Activated T-cell treated with anti-CD3 and anti-CD28 coated beads for 4 hours (primary cell): ENCODE data around the gene LUZP1.

ENCODE experiments used
- DNase-seq: peaks from one replicate; pipeline ENCODE4 v3.0.0-alpha.2; 2020

The LUZP1 gene

DNA sequence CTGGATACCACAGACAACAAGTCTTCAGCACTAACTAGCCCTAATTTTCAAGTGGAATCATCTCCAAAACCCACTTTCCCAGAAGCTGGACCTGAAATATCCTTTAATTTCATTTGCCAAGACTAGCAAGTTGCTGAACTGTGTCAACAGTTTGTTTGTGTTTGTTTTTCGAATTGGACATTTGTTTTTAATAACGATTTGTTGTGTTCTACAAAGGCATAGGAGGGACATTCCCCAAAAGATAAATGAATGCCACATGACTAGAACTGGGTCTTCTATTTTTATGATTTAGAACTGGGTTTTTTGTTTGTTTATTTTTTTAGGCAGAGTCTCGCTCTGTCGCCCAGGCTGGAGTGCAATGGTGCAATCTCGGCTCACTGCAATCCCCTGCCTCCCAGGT is 17.9 kb downstream of the LUZP1 start:
- DNase-seq = no peak

DNA sequence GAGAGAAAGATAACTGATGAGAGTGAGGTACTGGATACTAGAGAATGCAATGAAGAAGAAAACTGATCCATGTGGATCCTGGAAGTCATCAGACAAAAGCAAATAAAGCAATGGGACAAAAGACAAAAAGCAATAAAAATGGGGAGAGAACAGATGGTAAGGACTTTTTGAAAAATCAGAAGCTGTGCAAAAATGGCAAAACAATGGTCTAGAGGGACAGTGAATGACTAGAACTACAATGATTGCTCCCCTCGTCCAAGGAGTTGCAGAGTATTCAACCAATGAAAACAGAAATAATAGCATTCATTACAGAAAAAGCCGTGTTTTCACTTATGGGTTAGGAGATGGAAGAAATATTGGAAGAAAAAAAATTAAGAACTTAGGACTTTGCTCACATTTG is 18.5 kb downstream of the LUZP1 start:
- no peak for DNase-seq

DNA sequence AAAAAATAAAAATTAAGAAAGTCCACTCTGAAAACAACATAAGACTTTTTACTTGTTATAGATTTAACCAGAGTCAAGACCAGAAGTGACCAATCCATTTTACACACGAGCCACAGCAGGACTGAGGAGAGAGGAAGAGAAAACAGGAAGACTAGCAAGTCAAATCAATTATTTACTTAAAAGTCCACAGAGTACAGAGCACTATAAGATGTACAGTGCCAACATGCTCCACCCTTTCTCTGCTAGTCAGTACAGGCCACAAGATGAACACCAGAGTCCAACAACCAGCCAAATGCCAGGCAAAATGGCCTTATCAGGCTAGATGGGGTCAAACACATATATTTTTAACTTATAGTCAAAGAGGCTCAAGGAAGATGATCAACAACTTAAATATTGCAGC is 19.5 kb downstream of the LUZP1 start:
- no peak for DNase-seq

DNA sequence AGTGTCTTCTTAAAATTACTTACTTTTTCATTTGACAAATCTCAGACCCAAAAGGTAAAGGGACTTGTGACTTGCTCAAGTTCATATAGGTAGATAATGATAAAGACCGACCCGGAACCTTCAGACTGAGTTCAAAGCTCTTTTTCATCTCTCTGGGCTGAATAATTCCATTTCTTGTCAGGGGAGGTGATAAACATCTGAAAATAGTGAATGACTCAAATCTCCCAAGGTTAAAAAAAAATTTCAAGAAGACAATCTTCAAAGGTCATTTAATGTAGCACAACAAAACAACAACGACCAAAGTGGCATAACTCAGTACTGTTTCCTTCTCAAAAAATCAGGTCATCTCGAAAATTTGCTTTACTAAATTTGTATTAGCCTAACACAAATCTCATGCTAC is 20.6 kb downstream of the LUZP1 start:
- no peak for DNase-seq

DNA sequence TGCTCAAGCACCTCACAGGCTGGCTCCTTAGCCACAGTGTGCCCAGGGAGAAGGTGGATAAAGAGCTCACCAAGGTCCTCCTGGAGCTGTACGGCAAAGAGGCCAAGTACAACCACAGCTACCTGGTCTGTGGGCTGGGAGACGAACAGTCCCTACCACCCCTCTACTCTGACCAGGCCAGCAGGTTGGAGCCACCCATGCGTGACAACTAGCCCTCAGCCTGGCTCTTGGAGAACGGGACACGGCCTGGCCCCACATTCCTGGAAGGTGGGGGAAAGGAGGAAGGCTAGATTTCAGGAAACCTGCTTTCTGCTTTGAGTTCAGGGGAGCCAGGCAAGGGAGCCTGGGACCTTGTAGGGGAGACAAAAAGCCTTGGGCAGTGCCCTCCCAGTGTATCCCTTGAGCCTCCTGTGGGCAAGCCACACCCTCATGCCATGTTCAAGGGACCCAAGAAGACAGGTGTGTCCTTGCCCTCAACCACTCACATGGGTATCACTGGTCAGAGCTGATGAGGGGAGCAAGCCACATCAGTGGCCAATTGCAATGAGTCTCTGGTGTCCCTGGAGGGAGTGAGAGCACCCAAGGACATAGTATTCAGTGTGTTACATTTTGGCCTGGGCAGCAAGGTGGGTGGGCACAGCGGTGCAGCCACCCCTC is 27.6 kb downstream of the LUZP1 start:
- DNase-seq = no peak

DNA sequence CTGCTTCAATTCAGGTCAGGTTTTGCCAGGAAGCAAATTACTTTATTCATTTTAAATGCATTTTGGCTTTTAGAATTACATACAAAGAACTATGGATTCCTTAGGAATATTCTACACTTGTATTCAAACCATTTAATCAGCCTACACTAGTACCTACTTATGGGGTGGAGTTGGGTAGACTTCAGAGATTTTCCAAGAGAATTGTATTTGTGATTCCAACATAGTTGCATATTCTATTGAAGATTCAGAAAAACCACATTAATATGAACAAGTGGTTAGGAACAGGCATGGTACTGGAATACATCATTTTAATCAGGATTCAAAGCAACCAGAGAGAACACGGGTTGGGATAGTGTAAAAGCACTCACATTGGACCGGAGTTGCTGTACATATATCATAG is 33.4 kb downstream of the LUZP1 start:
- DNase-seq = no peak

DNA sequence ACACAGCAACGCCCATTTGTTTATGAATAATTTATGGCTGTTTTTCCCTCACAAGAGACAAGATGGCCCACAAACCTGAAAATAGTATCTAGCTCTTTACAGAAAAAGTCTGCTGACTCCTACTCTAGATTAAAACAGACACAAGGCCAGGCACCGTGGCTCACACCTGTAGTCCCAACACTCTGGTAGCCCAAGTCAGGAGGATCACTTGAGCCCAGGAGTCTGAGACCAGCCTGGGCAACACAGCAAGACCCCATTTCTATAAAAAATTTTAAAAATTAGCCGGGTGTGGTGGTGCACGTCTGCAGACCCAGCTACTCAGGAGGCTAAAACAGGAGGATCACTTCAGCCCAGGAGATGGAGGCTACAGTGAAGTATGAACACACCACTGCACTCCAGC is 34.6 kb downstream of the LUZP1 start:
- no peak for DNase-seq

DNA sequence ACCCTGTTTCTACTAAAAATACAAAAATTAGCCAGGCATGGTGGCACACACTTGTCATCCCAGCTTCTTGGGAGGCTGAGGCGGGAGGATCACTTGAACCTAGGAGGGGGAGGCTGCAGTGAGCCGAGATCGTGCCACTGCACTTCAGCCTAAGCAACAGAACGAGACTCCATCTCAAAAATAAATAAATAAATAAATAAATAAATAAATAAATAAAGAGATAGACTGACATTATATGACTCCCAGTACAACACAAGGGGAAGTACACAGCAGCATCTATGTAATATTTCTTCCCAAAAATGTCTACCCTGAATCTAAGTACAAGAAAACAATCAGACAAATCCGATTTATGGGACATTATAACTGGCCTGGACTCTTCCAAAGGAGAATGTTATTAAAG is 35.1 kb downstream of the LUZP1 start:
- no peak for DNase-seq

DNA sequence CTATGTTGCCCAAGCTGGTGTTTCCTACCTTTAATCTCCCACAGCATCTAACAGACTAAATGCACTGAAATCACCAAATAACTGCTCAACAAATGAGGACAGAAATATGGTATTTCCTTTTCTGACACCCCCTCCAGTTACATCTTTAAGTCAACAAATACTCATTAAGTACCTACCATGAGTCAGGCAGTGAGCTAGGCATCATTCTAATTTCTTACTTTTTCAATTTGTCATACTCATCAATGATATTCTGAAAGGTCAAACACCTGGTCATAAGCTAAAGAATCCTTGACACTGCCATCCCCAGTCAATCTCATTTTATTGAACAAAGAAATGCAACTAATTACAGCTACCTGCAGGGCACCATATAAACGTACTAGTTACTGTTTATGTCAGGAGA is 36.6 kb downstream of the LUZP1 start:
- DNase-seq = no peak

DNA sequence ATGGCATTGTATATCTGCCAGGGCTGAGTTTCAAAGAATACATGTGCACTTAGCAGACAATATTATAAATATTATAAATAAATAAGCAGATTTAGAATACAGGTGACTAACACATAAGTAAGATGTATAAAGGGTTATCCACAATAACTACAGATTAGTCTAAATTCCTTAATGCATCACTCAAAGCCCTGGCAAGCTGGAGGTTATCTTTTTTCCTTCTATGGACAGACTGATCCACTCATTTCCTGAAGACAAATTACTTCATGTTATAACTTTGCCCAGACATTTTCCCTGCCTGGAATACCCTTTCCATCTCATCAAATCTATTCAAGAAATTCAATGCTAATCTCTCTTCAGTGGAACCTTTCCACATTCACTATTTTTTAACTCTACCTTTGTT is 38.8 kb downstream of the LUZP1 start:
- no peak for DNase-seq

DNA sequence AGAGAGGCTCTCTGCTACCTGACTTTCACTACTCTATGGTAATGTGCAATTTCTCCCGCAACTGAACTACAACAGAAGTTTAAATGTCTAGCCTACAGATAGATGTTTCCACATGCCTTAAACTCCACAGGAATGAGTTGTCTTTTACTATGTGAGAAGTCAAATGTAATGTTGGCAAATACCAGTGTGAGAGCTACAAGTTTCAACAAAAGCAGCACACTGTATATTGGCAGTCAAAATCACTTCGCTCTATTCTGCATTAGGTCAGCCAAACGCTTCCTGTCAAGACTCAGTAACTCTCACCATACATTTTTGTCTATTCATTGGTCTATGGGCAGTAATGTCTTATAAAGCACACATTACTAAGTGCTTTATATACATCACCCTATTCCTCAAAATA is 41.9 kb downstream of the LUZP1 start:
- DNase-seq = no peak

DNA sequence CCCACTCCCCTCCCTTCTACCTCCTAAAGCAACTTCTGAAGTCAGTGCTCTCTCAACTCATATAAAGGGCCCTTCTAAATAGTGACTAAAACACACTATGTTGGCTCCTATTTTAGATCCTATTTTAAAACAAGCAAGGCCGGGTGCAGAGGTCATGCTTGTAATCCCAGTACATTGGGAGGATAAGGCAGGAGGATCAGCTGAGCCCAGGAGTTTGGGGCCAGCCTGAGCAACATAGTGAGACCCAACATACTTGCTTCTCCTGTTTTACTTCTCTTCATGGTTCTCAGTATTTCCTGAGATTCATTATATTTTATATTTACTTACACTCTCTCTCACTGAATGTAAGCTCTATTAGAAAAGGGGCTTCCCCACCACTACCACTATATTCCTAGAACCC is 42.5 kb downstream of the LUZP1 start:
- DNase-seq = no peak

DNA sequence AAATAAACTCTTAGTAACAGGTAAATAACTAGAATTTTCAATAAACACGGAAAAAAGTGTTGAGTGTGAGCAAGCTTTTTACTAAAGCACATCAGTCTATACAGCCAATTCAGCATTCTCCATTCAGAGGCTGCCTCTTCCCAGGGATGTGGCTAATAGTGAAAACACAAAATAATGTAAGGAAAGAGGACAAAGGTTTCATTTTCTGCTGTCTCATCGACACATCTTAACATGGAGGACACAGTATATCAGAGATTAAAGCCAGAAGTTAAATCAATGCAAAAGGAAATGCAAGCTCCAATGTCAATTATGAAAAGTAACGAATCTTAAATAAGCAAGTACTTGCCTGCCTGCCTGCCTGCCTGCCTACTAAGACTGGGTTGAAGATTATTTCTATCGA is 43.2 kb downstream of the LUZP1 start:
- no peak for DNase-seq

DNA sequence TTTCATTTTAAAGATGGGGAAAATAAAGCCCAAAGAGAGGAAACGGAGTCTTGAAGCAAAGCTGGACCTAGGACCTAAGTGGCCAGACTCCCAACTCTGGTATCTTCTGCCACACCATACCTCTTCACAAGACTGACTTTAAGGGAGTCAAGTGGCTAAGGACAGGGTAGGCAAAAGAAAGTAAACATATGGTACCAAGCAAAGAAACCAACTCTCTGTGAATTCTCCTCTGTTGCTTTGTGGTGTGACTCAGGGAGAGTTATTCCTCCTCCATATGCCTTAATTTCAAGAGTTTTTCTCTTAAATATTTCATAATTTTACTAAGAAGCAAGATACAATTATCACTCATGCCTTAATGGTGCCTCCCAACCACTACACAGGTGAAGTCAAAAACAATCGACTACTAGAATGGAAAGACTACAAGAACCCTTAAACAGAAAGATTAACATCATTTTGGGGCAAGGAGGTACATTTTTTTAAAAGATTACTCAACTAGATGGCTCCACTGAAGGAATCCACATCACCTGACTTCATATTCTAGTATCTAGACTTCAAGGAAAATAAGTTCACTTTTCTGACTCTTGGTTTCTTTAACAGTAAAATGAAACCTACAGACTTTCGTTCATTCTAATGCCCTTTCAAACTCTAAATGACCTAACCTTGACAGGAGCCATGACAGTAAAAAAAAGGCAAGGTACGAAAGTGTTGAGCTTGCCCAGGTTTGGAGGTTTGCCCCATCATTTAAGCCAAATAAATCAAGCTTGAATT is 44.2 kb downstream of the LUZP1 start:
- no peak for DNase-seq

DNA sequence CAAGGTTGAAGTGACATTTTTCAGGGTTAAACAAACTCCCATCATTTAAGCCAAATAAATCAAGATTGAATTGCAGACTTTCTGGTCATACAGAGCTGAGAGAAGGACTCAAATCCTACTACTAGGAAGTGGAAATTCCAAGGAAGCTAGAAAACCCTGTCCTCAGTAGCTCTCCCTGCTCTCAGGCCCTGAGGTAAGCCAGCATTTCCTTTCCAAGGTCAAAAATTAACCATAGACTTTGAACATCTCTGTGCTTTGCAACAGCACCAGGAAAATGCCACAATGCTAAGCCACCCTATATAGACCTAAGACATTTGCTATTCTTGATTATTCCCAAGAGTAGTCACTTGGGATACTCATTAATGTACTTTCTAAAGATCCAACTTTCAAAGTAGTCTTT is 45.1 kb downstream of the LUZP1 start:
- DNase-seq = no peak

DNA sequence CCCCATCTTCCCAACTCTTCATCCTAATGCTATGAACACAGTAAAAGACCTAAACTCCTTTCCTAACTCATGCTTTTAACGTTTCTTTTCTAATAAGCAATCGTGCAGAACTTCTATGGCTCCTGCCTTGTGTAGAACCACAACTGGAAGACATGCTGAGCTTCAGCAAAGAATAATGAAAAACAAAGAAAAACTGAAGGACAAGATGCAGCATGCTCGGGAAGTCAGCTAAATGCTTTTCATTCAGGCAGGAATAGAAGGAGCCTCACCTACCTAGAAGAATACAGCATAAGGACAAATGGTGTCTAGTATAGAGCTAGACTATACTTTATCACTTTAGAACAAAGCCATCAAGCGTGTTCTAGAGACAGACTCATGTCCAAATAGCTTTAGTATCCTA is 45.9 kb downstream of the LUZP1 start:
- DNase-seq = no peak

DNA sequence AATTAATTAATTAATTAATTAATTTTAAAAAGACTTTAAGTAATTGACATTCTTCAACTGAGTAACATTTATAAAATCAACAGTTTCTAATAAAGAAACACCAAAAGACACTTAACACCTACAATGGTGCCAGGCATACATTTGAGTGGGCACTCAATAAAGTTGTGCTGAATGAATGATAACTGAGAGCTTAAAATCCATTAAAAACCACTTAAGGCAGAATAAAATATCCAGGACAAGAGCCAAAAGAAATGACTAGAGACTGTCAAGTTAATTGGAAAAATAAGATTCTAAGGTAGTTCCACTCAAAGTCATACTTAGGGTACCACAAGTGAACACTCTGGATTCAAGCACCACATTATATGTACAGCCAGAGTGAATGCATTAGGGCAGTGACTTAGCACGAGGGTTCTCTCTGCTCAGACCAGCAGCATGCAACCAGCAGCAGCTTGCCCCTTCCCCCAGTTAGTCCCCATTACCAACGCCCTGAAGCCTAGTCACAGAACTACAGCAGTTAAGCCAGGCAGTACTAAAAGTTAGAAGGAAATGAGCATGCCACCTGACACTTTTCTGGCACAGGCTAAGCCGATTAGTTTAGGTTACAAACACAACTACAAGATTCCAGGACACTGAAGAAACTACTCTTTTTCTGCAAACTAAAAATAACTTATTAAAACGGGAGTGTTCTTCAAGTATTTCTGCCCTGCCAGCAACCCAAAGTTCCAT is 46.5 kb downstream of the LUZP1 start:
- DNase-seq = no peak

DNA sequence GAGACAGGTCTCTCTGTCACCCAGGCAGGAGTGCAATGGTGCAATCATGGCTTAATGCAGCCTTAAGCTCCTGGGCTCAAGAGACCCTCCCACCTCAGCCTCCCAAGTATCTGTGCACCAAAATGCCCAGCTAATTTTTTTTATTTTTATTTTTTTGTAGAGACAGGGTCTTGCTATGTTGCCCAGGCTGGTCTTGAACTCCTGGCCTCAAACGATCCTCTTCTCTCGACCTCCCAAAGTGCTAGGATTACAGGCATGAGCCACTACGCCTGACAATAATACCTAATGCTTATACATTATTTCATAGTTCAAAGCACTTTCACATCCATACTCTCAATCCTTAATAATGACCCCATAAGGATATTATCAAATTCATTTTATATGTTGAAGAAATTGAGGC is 48.3 kb downstream of the LUZP1 start:
- no peak for DNase-seq

DNA sequence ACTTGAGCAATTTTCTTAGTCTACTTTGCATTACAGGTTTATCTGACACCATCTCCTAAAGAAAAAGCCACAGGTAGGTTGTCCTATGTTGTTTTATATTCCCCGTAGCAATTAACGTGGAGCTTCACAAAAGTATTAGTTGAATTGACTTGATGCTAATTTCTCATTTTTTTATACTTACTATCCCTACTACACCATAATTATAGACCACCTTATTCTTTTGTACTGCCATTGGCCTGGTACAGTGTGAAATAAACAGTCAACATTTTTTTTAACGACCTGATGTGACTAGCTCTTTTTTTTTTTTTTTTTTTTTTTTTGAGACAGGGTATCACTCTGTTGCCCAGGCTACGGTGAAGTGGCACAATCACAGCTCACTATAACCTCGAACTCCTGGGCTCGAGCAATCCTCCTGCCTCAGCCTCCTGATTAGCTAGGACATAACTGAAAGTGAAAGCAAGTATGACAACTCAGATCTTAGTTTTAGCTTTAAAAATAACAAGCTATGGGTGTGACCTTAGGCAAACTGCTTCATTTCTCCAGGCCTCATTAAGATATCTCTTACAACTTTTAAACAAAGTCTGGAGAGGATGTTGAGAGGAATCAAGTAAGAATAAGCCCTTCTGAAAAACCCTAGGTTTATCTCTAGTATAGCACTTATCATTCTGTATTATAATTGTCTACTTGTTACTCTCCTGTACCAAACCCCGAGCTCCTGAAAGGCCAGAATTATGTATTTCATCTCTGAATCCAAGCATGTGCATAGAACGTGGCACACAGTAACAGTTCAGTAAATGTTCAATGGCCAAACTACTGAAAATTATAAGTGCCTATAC is 49.5 kb downstream of the LUZP1 start:
- no peak for DNase-seq

DNA sequence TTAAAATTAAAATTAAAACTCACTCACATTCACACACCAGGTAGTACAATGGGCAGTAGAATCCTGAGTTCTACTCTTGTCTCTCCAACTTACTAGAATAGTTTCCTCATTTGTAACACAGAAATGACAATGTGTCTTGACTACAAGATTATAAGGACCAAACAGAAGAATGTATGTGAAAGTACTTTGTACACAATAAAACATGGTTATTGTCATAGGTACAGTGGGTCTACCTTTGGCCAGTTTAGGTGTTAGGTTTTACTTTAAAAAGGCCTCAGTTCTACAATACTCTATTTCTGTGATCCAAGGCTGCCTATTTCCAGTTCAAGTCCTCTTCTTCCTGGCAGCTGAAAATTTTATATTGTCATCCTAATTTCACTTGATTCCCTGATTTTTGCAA is 50.2 kb downstream of the LUZP1 start:
- no peak for DNase-seq

DNA sequence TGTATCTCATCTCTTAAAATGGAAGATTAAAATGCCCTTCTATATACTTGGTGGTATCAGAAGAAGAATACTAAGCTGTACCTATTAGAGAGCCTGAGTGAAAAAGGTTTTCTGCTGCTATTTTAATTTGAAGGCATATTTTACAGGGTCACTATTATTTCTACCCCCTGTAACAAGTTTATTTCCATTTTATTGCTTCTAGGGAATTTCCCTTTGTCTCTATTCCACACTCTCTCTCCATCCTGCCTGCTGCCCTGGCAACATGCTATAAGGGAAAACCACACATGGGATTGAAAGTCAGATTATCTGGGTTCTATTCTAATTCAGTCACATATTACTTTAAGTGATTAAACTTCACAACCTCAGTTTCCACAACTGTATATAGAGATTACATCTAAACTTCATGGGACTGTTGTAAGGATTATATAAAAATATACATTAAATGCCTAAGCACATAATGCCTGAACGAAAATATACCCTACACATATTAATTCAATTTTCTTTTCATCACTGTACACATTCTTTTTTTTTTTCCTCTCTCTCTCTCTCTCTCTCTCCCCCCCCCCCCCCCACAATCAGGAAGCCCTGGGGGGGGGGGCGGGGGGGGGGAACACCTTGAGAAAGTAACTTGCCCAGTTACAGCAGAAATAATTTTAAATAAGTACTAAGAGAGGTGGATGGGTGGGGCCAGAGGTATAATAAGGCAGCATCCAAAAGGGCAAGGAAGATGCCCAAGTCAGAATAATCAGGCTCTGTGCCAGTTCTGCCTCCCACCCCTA is 51.5 kb downstream of the LUZP1 start:
- DNase-seq = no peak

DNA sequence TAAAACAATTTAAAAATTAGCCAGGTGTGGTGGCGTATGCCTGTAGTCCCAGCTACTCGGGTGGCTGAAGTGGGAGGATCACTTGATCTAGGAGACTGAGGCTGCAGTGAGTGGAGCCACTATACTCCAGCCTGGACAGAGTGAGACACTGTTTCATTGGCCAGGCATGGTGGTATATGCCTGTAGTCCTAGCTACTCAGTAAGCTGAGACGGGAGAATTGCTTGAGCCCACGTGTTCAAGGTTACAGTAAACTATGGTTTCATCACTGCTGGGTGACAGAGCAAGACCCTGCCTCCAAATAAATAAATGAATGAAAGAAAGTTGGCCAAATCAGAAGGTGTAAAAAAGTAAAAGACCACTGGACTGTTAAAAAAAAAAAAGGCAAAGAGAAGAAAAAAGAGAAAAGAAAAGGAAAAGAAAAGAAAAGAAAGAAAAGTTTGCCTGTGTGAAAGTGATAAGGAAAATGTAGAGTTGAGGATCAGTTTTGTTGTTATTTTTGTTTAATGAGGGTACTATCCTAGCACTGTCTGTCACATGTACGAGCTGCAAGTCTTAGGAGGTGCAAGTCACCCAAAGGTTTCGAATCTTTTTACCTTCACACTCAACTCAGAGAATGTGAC is 52.3 kb downstream of the LUZP1 start:
- no peak for DNase-seq
